CD4-positive, alpha-beta T cell treated with Interferon alpha-2 for 1 hour (primary cell): ENCODE results near the gene KCNN1.
A peak's percentile ranks its signal among the peaks of the same experiment; 100 is the strongest.

Experiments used
- DNase-seq, 2 donors: peaks; one replicate each; pipeline ENCODE4 v3.0.0-alpha.2; 2020 to 2022

KCNN1 gene

GRCh38 chr19:17947815-17948513, 18.9 kb upstream of the KCNN1 start:
- DNase-seq = peak; percentile 96 to 97

DNA sequence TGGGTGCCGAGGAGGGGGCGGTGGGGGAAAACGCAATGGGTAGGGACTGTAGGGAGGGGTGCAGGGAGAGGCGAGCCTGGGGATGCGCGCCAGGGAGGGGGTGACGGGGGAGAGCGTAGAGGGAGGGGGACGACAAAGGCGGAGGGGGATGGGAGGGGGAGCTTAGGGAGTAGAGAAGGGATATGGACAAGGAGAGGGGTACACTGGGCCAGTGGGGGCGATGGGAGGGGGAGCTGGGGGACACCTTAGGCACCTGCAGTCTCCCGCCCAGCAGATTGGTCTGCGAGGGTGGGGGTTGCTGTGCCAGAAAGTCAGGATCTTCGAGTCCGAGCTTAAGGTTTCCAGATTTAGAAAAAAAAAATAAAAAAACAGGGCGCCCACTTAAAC, 18.4 kb upstream of the KCNN1 start:
- DNase-seq = no peak

GRCh38 chr19:17948931-17949930, 17.7 kb upstream of the KCNN1 start:
- DNase-seq = peak in 1 of 2 donors; percentile 24

DNA sequence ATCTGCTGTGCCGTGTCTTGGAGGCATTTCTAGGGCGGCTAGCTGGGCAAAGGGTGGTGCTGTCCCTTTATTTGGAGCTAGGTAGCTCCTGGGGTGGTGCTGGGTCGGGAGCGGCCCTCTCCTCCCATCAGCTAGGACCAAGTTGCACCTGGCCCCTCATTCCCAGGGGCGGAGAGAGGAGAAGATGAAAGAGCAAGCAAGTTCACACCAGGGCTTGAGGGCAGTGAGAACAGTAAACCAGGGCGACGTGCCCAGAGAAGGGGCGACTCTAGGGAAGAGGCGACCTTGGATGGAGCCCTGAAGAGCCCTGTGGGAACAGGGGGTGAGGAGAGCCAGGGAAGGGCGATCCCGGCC, 17.0 kb upstream of the KCNN1 start:
- DNase-seq = no peak

DNA sequence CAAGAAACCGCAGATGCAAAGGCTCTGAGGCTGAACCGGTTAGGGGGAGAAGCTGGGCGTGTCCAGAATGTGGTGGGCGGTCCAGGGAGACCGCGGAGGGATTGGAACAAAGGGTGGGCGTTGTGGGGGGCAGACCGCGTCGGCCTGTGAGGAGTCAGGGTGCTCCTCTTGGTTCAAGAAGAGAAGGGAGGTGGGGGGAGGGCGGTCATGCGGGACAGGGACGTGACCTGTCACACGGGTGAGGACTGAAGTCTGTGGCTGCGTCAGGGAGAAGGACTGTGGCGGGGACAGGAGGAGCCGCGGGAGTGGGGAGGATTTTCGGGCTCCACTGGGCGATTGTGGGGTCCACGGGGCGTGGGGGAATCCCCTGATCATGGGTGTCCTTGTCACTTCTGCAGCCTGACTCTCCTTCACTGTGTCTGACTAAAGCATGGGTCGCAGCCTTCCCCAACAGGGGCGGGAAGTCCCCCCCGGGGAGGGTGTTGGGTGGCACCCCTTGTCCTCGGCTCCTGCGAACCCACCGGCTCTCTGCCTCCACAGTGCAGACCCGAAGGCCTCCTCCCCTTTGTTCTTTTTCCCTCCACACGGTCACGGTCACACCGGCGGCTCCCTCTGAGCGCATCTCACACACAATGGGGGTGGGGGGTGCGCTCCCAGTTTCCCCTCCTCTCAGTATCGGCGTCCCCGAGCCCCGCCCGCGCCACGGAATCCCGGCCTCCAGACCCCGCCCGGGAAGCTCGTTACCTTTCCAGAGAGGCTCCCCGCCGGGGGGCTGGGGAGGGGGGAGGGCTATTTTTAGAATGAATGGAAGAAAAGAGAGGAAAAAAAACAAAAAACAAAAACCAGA, 16.4 kb upstream of the KCNN1 start:
- peak; percentile 44 to 62 for DNase-seq

GRCh38 chr19:17951157-17951989, 15.5 kb upstream of the KCNN1 start:
- DNase-seq = peak in 1 of 2 donors; percentile 17

DNA sequence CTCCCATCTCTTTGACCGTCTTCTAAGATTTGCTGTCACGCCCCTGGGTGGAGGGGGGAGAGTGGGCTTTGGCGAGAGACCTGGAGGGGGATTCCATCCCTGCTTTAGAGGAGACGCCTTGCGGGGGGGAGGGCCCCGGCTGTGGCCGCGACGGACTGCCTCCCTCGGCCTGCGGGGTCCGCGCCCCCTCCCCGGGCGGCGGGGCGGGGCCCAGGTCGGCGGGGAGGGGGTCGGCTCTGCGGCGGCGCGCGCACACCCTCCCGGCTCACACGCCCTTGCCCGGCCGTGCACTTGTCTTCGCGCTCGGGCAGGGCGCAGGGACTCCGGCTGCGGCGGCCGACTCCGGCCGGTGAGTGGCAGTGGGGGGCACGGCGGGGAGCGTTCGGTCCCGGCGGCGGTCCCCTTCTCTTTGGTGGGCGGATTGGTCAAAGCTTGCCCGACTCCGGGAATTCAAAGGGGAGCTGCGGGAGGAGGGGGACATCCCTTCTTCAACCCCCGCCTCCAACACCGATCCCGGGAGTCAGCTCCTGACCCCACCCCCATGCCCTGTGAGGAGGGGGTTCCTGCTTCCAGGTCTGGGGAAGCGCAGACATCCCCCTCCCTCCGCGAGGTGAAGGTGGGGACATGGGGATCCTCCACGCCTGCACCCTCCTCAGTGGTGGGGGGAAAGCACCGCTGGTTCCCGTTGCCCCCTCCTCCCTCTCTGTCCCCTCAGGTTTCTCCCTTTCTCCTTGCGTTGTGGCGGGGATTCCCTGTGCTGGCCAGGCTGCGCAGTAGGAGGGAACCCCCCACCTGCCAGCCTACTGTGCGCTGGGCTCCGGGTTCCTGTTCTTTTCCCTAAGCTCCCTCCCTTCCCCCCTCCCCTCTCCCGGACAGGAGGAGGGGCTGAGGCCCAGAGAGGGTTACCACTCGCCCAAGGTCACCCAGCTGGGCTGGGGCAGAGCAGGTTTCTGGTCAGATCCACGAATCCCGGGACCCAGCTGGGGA, 14.6 kb upstream of the KCNN1 start:
- DNase-seq = peak in 1 of 2 donors; percentile 31

GRCh38 chr19:17953316-17953801, 13.5 kb upstream of the KCNN1 start:
- no peak for DNase-seq

- no peak for DNase-seq
Measured at GRCh38 chr19:17953869-17954268, 13.0 kb upstream of the KCNN1 start.

- DNase-seq = no peak
Measured at GRCh38 chr19:17954401-17954800, 12.5 kb upstream of the KCNN1 start.

- no peak for DNase-seq
Measured at GRCh38 chr19:17957149-17957849, 9.6 kb upstream of the KCNN1 start.

DNA sequence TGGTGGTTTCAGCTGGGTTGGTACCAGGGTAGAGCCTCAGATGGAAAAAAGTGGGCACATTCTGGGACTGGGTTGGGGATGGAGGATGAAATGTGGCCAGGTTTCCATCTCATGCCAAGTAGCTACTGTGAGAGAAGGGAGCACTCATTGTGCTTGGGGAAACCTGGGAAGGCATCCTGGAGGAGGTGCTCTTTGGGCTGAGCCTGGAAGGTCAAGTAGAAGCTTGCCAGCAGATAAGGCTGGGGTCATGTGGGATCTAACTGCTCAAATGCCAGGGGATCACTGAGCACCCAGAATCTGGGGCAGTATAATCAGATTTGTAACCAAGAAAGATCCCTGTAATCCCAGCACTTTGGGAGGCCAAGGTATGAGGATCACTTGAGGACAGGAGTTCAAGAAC, 9.0 kb upstream of the KCNN1 start:
- DNase-seq = no peak

GRCh38 chr19:17963936-17964691, 2.8 kb upstream of the KCNN1 start:
- DNase-seq = no peak

DNA sequence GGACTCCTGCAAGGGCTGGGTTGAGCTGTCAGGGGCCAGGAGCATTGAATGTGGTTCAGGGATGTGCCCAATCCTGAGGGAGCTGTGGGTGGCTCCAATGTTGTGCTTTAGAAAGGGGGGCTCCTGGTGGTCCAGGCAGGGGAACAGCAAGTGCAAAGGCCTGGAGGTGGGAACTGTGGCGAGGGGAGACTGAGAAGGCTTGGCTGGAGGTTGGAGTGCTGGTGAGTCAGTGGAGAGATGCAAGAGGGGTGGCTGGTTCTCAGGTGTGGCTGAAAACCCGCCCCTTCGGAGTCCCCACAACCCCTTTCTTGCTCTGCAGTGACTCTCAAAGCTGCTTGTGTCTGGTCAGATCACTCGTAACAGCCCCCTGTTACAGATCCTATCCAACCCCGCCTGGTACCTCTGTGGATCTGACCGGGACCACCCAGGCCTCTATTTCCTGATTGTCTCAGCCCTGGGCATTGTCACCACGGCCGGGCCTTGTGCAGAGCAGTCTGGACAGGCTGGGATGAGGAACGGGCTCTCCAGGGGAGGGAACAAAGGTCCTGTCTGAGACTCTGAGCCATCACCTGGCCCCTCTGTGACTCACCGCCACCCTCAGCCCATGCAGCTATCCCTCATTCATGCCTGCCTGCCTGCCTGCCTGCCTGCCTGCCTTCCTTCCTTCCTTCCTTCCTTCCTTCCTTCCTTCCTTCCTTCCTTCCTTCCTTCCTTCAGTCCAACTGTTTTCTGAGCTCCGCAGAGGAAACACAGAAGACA, 1.4 kb upstream of the KCNN1 start:
- no peak for DNase-seq

GRCh38 chr19:17966129-17966483, 801 bp upstream of the KCNN1 start:
- DNase-seq = no peak

GRCh38 chr19:17967257-17968051, 547 bp downstream of the KCNN1 start:
- no peak for DNase-seq

- DNase-seq = no peak
Measured at GRCh38 chr19:17968362-17968761, 1.5 kb downstream of the KCNN1 start.
